OCI-LY3 (cell line): ENCODE data around the gene STK17A.

ENCODE experiments used
- EZH2phosphoT487 ChIP-seq: fragments of 200-600 bp; shearing (Covaris generic); IDR thresholded peaks from 2 replicates; pipeline ENCODE4 v1.6.1; 2018; ENCODE audit warnings: antibody characterized with exemption, mixed run types, low read depth
- TF ChIP-seq, protein P1 (sequence below): fragments of 200-600, 300-600 bp; sonication (generic); IDR thresholded peaks from 2 replicates; pipeline ENCODE4 v1.5.1; 2014; ENCODE audit warnings: antibody characterized with exemption, low read length, low read depth

DNA sequence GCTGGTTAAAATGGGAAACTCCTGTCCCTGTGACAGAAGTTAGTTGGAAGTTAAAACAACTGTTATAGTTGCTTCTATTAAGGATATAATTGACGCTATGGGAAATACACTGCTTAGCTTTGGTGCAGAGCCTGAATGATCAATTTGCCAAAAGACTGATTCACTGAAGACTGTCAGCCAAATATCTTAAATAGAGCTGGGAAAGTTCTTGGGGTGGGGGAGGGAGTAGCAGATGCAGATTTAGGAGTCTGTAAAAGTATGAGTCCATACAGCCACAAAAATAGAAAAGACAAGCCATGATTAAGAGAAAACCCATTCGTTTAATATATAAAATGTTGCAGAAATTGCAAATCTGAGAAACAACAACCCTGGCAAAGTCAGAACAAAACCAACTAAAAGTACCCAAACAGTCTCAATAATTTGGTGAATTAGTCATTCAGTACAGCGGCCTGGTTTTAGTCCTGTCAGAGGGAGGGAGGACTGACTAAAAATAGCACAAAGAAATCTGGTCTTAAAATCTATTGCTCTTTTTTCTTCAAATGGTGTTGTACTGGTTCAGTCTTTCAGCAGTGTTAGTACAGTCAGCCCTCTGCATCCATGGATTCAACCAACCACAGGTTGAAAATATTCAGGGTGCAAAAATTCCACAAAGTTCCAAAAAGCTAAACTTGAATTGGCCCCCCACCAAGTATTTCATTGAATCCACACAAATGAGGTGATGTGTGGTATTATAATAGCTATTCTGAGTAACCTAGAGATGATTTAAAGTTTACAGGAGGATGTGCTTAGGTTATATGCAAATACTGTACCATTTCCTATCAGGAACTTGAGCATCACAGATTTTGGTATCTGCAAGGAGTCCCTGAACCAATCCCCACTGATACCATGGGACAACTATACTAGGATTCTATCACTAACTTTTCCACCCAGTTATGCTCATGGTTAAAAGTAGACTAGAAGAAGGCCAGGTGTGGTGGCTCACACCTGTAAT is 30.0 kb downstream of the STK17A start:
- TF ChIP-seq, protein P1, sequence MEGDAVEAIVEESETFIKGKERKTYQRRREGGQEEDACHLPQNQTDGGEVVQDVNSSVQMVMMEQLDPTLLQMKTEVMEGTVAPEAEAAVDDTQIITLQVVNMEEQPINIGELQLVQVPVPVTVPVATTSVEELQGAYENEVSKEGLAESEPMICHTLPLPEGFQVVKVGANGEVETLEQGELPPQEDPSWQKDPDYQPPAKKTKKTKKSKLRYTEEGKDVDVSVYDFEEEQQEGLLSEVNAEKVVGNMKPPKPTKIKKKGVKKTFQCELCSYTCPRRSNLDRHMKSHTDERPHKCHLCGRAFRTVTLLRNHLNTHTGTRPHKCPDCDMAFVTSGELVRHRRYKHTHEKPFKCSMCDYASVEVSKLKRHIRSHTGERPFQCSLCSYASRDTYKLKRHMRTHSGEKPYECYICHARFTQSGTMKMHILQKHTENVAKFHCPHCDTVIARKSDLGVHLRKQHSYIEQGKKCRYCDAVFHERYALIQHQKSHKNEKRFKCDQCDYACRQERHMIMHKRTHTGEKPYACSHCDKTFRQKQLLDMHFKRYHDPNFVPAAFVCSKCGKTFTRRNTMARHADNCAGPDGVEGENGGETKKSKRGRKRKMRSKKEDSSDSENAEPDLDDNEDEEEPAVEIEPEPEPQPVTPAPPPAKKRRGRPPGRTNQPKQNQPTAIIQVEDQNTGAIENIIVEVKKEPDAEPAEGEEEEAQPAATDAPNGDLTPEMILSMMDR, result no peak
- TF ChIP-seq EZH2phosphoT487, result no peak
